Fibroblast of skin of back (primary cell): ENCODE data around the gene ATP5PB.

Source experiments
- DNase-seq: peaks from one replicate; pipeline ENCODE4 v3.0.0-alpha.2; 2013

ATP5PB gene

GRCh38 chr1:111509997-111510375 is 60.7 kb downstream of the ATP5PB start:
- DNase-seq = no peak

GRCh38 chr1:111511370-111511769 is 62.1 kb downstream of the ATP5PB start:
- no peak for DNase-seq
